Measurements from ENCODE around the gene CYP2W1.
"Not testable (repeated sequence)": the region's sequence is repeated elsewhere in the genome, so short reads cannot be mapped to it uniquely, and the experiment has no call there.

CYP2W1 gene

GRCh38 chr7:937856-938484, 45.0 kb upstream of the CYP2W1 start:
- TF ChIP-seq CTCF (IDR thresholded peaks at IDR 0.05; ENCODE audit: control insufficient read depth, extremely low read depth, insufficient read depth), result no peak
- no peak for DNase-seq (ENCODE audit: low read depth)

GRCh38 chr7:938546-939185, 44.3 kb upstream of the CYP2W1 start:
- no peak overlapping the region for H3K4me3 ChIP-seq (ENCODE audit: low read depth, low read length)
- DNase-seq (ENCODE audit: low read depth), result no peak
- TF ChIP-seq CTCF (IDR thresholded peaks at IDR 0.05; ENCODE audit: control insufficient read depth, extremely low read depth, insufficient read depth), result no peak

More at GRCh38 chr7:937856-938484, 45.0 kb upstream of the CYP2W1 start:
- no peak overlapping the region for H3K4me3 ChIP-seq (ENCODE audit: low read depth, low read length)

- no peak for TF ChIP-seq CTCF (IDR thresholded peaks at IDR 0.05; ENCODE audit: control insufficient read depth, extremely low read depth, insufficient read depth)
- no peak for DNase-seq (ENCODE audit: low read depth)
- no peak overlapping the region for H3K4me3 ChIP-seq (ENCODE audit: low read depth, low read length)
These were observed 43.1 kb upstream of the CYP2W1 start for GRCh38 chr7:939843-940242.

- no peak for TF ChIP-seq CTCF (IDR thresholded peaks at IDR 0.05; ENCODE audit: control insufficient read depth, extremely low read depth, insufficient read depth)
- no peak for DNase-seq (ENCODE audit: low read depth)
- no peak overlapping the region for H3K4me3 ChIP-seq (ENCODE audit: low read depth, low read length)
These were observed 42.2 kb upstream of the CYP2W1 start for GRCh38 chr7:940599-941408.

GRCh38 chr7:943793-944192, 39.2 kb upstream of the CYP2W1 start:
- DNase-seq (ENCODE audit: low read depth); H3K4me3 ChIP-seq (ENCODE audit: low read depth, low read length): not testable (repeated sequence)

- H3K4me3 ChIP-seq (ENCODE audit: low read depth, low read length), result no peak overlapping the region
- no peak for TF ChIP-seq CTCF (IDR thresholded peaks at IDR 0.05; ENCODE audit: control insufficient read depth, extremely low read depth, insufficient read depth)
- no peak for DNase-seq (ENCODE audit: low read depth)
These were observed 38.2 kb upstream of the CYP2W1 start for GRCh38 chr7:944744-945143.

GRCh38 chr7:945147-945555, 37.8 kb upstream of the CYP2W1 start:
- no peak for TF ChIP-seq CTCF (IDR thresholded peaks at IDR 0.05; ENCODE audit: control insufficient read depth, extremely low read depth, insufficient read depth)
- H3K4me3 ChIP-seq (ENCODE audit: low read depth, low read length), result no peak overlapping the region
- DNase-seq (ENCODE audit: low read depth), result no peak

Data from LNCaP clone FGC (cell line).